Measurements from ENCODE around the gene TMEM135. TPM values are rescaled to one million over a fixed set of nuclear protein-coding genes. Genes with fewer than 3 reads are reported as not detected.

The TMEM135 gene
- total RNA-seq, 1 experiment from 2014 or later = 95.2 TPM

GRCh38 chr11:87136236-87136635 is 98.5 kb downstream of the TMEM135 start:
- Mint-ChIP-seq H3K27me3 (ENCODE audit: insufficient read depth, unreplicated experiment) (no peaks in the 10 kb centered on the region), H3K27ac (ENCODE audit: unreplicated experiment) (no peak overlapping the region), H3K36me3 (ENCODE audit: insufficient read depth, unreplicated experiment) (no peaks in the 10 kb centered on the region), H3K9me3 (ENCODE audit: unreplicated experiment) (peaks cover 11% of the 10 kb centered on the region), H3K4me3 (ENCODE audit: unreplicated experiment) (no peak overlapping the region), H3K4me1 (ENCODE audit: low read depth, unreplicated experiment) (no peaks in the 10 kb centered on the region)
- no peak for DNase-seq
- no peaks in the 10 kb centered on the region for H3K36me3 ChIP-seq (ENCODE audit: control insufficient read depth, insufficient read depth, low read length)
- no peaks in the 10 kb centered on the region; the same call in 1 of the 2 replicates for H3K4me1 ChIP-seq
- no peaks in the 10 kb centered on the region for H3K27me3 ChIP-seq (replicated peaks; ENCODE audit: control insufficient read depth, insufficient read depth, low read length)
- intact Hi-C loops (cut with micrococcal nuclease; ENCODE audit: unreplicated experiment) = no loop called here
- CTCF ChIA-PET = no interaction called here
- POLR2A ChIA-PET = no interaction called here
- H3K9me3 ChIP-seq = peaks cover 6% of the 10 kb centered on the region; the same call in 1 of the 2 replicates
- BruUV-seq (replicated peaks) = no TSS peak
- no peak for TF ChIP-seq CTCF (IDR thresholded peaks at IDR 0.05; ENCODE audit: insufficient read depth in 1 of 2, low read depth in 1 of 2, low read length in 1 of 2, severe bottlenecking in 1 of 2, unreplicated experiment in 1 of 2)
- H3K4me3 ChIP-seq (ENCODE audit: low read depth, low read length) = no peak overlapping the region

- Mint-ChIP-seq H3K27me3 (ENCODE audit: insufficient read depth, unreplicated experiment) (no peaks in the 10 kb centered on the region), H3K36me3 (ENCODE audit: insufficient read depth, unreplicated experiment) (no peaks in the 10 kb centered on the region), H3K4me3 (ENCODE audit: unreplicated experiment) (no peak overlapping the region), H3K27ac (ENCODE audit: unreplicated experiment) (no peak overlapping the region), H3K4me1 (ENCODE audit: low read depth, unreplicated experiment) (no peaks in the 10 kb centered on the region), H3K9me3 (ENCODE audit: unreplicated experiment) (peaks cover 10% of the 10 kb centered on the region)
- BruUV-seq (replicated peaks) = no TSS peak
- Histone ChIP-seq H3K9me3 (0 out of 2 replicates have a peak, but pooled peaks cover 3% of the 10 kb centered on the region), H3K27me3 (replicated peaks; ENCODE audit: control insufficient read depth, insufficient read depth, low read length) (no peaks in the 10 kb centered on the region), H3K4me1 (no peaks in the 10 kb centered on the region; the same call in 1 of the 2 replicates), H3K4me3 (ENCODE audit: low read depth, low read length) (no peak overlapping the region), H3K36me3 (ENCODE audit: control insufficient read depth, insufficient read depth, low read length) (no peaks in the 10 kb centered on the region)
- POLR2A ChIA-PET = no interaction called here
- no peak for DNase-seq
- intact Hi-C loops (cut with micrococcal nuclease; ENCODE audit: unreplicated experiment) = no loop called here
- CTCF ChIA-PET = no interaction called here
- TF ChIP-seq CTCF (IDR thresholded peaks at IDR 0.05; ENCODE audit: insufficient read depth in 1 of 2, low read depth in 1 of 2, low read length in 1 of 2, severe bottlenecking in 1 of 2, unreplicated experiment in 1 of 2) = no peak
These were observed 100.0 kb downstream of the TMEM135 start for GRCh38 chr11:87137711-87138110.

DNA sequence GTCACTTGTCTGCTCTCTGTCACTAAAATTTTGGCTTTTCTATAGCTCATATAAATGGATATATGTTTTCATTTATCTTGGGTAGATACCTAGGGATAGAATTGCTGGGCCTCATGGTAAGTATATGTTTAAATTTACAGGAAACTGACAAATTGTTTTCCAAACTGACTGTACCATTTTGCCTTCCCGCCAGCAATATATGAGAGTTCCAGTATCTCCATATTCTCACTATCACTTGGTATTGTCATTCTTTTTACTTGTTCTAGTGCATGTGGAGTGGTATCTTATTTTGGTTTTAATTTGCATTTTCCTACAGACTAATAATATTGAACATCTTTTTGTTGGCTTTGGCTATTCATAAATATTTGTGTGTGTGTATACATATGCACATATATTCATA is 101.7 kb downstream of the TMEM135 start:
- H3K4me3 Mint-ChIP-seq (ENCODE audit: unreplicated experiment) = no peak overlapping the region
- BruUV-seq (replicated peaks) = no TSS peak
- no peaks in the 10 kb centered on the region for H3K27me3 Mint-ChIP-seq (ENCODE audit: insufficient read depth, unreplicated experiment)
- Histone ChIP-seq H3K9me3 (0 out of 2 replicates have a peak, but pooled peaks cover 3% of the 10 kb centered on the region), H3K27me3 (replicated peaks; ENCODE audit: control insufficient read depth, insufficient read depth, low read length) (no peaks in the 10 kb centered on the region), H3K4me3 (ENCODE audit: low read depth, low read length) (no peak overlapping the region), H3K36me3 (ENCODE audit: control insufficient read depth, insufficient read depth, low read length) (no peaks in the 10 kb centered on the region), H3K4me1 (no peaks in the 10 kb centered on the region; the same call in 1 of the 2 replicates)
- ChIA-PET CTCF (interaction anchor here (1.0 kb wide), 1 partner anchor 42 kb away, joined by 3 read pairs; no protein-coding TSS in a partner anchor), POLR2A (interaction anchor here (0.7 kb wide), 1 partner anchor 84 kb away, joined by 3 read pairs; no protein-coding TSS in a partner anchor)
- no peak overlapping the region for H3K27ac Mint-ChIP-seq (ENCODE audit: unreplicated experiment)
- no peak for DNase-seq
- H3K36me3 Mint-ChIP-seq (ENCODE audit: insufficient read depth, unreplicated experiment) = no peaks in the 10 kb centered on the region
- no peaks in the 10 kb centered on the region for H3K4me1 Mint-ChIP-seq (ENCODE audit: low read depth, unreplicated experiment)
- no peak for TF ChIP-seq CTCF (IDR thresholded peaks at IDR 0.05; ENCODE audit: insufficient read depth in 1 of 2, low read depth in 1 of 2, low read length in 1 of 2, severe bottlenecking in 1 of 2, unreplicated experiment in 1 of 2)
- H3K9me3 Mint-ChIP-seq (ENCODE audit: unreplicated experiment) = peaks cover 10% of the 10 kb centered on the region
- intact Hi-C loops (cut with micrococcal nuclease; ENCODE audit: unreplicated experiment) = no loop called here
